Astrocyte (in vitro differentiated cells and primary cell): ENCODE results near the gene MYO15A. TPM values are rescaled to one million over a fixed set of nuclear protein-coding genes. Genes with fewer than 3 reads are reported as not detected.

Experiments used
- DNase-seq: peaks from one replicate; pipeline ENCODE4 v3.0.0-alpha.2; 2010; ENCODE audit warnings: low read depth
- FAIRE-seq: peaks from 2 replicates; lab custom pipeline; 2011; peaks lifted over from hg19 to GRCh38; lab: Jason Lieb, UNC
- H2AFZ ChIP-seq: 2 replicates; pipeline ENCODE4 v1.6.0; 2012; ENCODE audit warnings: low read depth, low read length, inconsistent platforms
- H3K27ac ChIP-seq: 2 replicates; pipeline ENCODE4 v1.5.1; 2011; ENCODE audit warnings: low read depth, low read length, inconsistent platforms
- H3K27me3 ChIP-seq: 2 replicates; pipeline ENCODE4 v1.6.0; 2011; ENCODE audit warnings: low read length, inconsistent platforms; ENCODE audit not compliant: insufficient read depth
- H3K36me3 ChIP-seq: 2 replicates; pipeline ENCODE4 v1.5.1; 2011; ENCODE audit warnings: low read length, inconsistent platforms; ENCODE audit not compliant: insufficient read depth
- H3K4me1 ChIP-seq: 2 replicates; pipeline ENCODE4 v1.5.1; 2011; ENCODE audit warnings: low read length, inconsistent platforms; ENCODE audit not compliant: insufficient read depth
- H3K4me2 ChIP-seq: 2 replicates; pipeline ENCODE4 v1.6.0; 2012; ENCODE audit warnings: low read length, inconsistent platforms
- H3K4me3 ChIP-seq: 2 replicates; pipeline ENCODE4 v1.5.1; 2011; ENCODE audit warnings: low read depth, mild to moderate bottlenecking, low read length, inconsistent platforms; ENCODE audit not compliant: insufficient read depth
- H3K79me2 ChIP-seq: 2 replicates; pipeline ENCODE4 v1.6.0; 2012; ENCODE audit warnings: mild to moderate bottlenecking, low read length, inconsistent platforms; ENCODE audit not compliant: insufficient read depth
- H3K9ac ChIP-seq: 2 replicates; pipeline ENCODE4 v1.6.0; 2012; ENCODE audit warnings: mild to moderate bottlenecking, low read length, inconsistent platforms
- H3K9me3 ChIP-seq: 2 replicates; pipeline ENCODE4 v1.5.1; 2012; ENCODE audit warnings: low read depth, mild to moderate bottlenecking, low read length, inconsistent platforms; ENCODE audit not compliant: insufficient read depth
- H4K20me1 ChIP-seq: 2 replicates; pipeline ENCODE4 v1.6.0; 2012; ENCODE audit warnings: low read length, inconsistent platforms; ENCODE audit not compliant: insufficient read depth
- H3K27ac Mint-ChIP-seq: one replicate; pipeline ENCODE4 v1.8.0; 2021; ENCODE audit warnings: mild to moderate bottlenecking, mixed read lengths; ENCODE audit not compliant: unreplicated experiment
- H3K27me3 Mint-ChIP-seq: one replicate; pipeline ENCODE4 v1.8.0; 2021; ENCODE audit warnings: low read depth, mixed read lengths; ENCODE audit not compliant: unreplicated experiment
- H3K36me3 Mint-ChIP-seq: one replicate; pipeline ENCODE4 v1.8.0; 2021; ENCODE audit warnings: low read depth, mixed read lengths; ENCODE audit not compliant: unreplicated experiment
- H3K4me1 Mint-ChIP-seq: one replicate; pipeline ENCODE4 v1.8.0; 2021; ENCODE audit warnings: low read depth, mixed read lengths; ENCODE audit not compliant: unreplicated experiment
- H3K4me3 Mint-ChIP-seq: one replicate; pipeline ENCODE4 v1.8.0; 2021; ENCODE audit warnings: mild to moderate bottlenecking, moderate library complexity, mixed read lengths; ENCODE audit not compliant: unreplicated experiment
- H3K9me3 Mint-ChIP-seq: one replicate; pipeline ENCODE4 v1.8.0; 2021; ENCODE audit warnings: mild to moderate bottlenecking, mixed read lengths; ENCODE audit not compliant: unreplicated experiment
- CTCF ChIP-seq: IDR thresholded peaks from 2 replicates; pipeline ENCODE4 v1.5.1; 2011; ENCODE audit warnings: low read depth, mild to moderate bottlenecking, inconsistent platforms, low read length, moderate library complexity; ENCODE audit not compliant: insufficient read depth
- EZH2 ChIP-seq: IDR thresholded peaks from 2 replicates; pipeline ENCODE4 v1.6.1; 2012; ENCODE audit warnings: mild to moderate bottlenecking, low read length, inconsistent platforms; ENCODE audit not compliant: insufficient read depth
- total RNA-seq: library from RNA; stranded (reverse); gene quantifications from 2 replicates; pipeline ENCODE4 v1.2.1, GENCODE V29; 2021

Gene MYO15A
- total RNA-seq, 1 donor from 2014 or later: 0.32 TPM

DNA sequence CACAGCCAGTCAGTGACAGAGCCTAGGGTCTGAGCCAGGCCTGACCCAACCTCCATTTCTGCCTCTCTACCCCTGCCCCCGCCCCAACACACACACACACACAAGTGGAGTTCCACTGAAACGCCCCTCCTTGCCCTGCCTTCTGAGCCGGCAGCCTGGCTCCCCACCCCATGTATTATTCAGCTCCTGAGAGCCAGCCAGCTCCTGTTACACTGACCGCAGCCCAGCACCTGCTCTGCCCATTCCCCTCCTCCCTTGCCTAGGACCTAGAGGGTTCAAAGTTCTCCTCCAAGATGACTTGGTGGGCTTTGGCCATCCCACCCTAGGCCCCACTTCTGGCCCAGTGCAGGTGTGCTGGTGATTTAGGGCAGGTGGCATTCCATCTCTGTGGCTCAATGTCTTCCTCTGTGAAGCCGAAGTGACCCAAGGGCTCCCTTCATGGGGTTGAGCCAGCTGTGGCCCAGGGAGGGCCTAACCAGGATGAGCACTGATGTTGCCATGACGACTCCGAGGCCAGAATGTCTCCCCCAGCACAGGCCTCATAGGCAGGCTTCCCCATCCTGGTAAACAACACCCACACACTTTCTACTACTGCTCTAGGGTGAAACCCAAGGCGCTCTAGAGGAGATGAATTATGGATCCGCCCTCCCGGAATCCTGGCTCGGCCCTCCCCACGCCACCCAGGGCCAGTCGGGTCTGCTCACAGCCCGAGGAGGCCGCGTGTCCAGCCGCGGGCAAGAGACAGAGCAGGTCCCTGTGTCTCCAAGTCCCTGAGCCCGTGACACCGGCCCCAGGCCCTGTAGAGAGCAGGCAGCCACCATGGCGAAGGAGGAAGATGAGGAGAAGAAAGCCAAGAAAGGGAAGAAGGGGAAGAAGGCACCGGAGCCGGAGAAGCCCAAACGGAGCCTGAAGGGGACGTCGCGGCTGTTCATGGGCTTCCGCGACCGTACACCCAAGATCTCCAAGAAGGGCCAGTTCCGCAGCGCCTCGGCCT, 9.7 kb downstream of the MYO15A start:
- DNase-seq (no peak), FAIRE-seq (no peak)
- H3K27me3 Mint-ChIP-seq: peaks cover 6% of the 10 kb centered on the region
- Histone ChIP-seq H3K4me3 (no peak overlapping the region), H3K4me2 (no peak overlapping the region), H3K4me1 (no peaks in the 10 kb centered on the region), H3K27me3 (no peaks in the 10 kb centered on the region), H3K9me3 (no peaks in the 10 kb centered on the region), H3K27ac (no peak overlapping the region), H4K20me1 (no peaks in the 10 kb centered on the region), H2AFZ (no peak overlapping the region), H3K36me3 (no peaks in the 10 kb centered on the region), H3K79me2 (no peaks in the 10 kb centered on the region), H3K9ac (no peak overlapping the region)
- no peak overlapping the region for H3K4me3 Mint-ChIP-seq
- TF ChIP-seq CTCF (no peak), EZH2 (no peak)
- no peak overlapping the region for H3K27ac Mint-ChIP-seq
- H3K4me1 Mint-ChIP-seq: no peaks in the 10 kb centered on the region
- no peaks in the 10 kb centered on the region for H3K36me3 Mint-ChIP-seq
- H3K9me3 Mint-ChIP-seq: peaks cover 7% of the 10 kb centered on the region

DNA sequence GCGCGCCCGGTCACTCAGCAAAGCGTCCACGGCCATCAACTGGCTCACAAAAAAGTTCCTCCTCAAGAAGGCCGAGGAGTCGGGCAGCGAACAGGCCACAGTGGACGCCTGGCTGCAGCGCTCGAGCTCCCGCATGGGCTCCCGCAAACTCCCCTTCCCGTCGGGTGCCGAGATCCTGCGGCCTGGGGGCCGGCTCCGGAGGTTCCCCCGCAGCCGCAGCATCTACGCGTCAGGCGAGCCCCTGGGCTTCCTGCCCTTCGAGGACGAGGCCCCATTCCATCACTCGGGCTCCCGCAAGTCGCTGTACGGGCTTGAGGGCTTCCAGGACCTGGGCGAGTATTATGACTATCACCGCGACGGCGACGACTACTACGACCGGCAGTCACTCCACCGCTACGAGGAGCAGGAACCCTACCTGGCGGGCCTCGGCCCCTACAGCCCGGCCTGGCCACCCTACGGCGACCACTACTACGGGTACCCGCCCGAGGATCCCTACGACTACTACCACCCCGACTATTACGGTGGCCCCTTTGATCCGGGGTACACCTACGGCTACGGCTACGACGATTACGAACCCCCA, 10.7 kb downstream of the MYO15A start:
- H3K27me3 Mint-ChIP-seq: peaks cover 6% of the 10 kb centered on the region
- Histone ChIP-seq H3K27me3 (no peaks in the 10 kb centered on the region), H4K20me1 (no peaks in the 10 kb centered on the region), H2AFZ (no peak overlapping the region), H3K4me1 (no peaks in the 10 kb centered on the region), H3K9me3 (no peaks in the 10 kb centered on the region), H3K4me3 (no peak overlapping the region), H3K27ac (no peak overlapping the region), H3K9ac (no peak overlapping the region), H3K36me3 (no peaks in the 10 kb centered on the region), H3K79me2 (no peaks in the 10 kb centered on the region), H3K4me2 (no peak overlapping the region)
- no peaks in the 10 kb centered on the region for H3K36me3 Mint-ChIP-seq
- H3K27ac Mint-ChIP-seq: no peak overlapping the region
- H3K9me3 Mint-ChIP-seq: peaks cover 7% of the 10 kb centered on the region
- no peak for DNase-seq
- FAIRE-seq: no peak
- no peaks in the 10 kb centered on the region for H3K4me1 Mint-ChIP-seq
- no peak overlapping the region for H3K4me3 Mint-ChIP-seq
- TF ChIP-seq CTCF (no peak), EZH2 (no peak)
